Stimulated activated CD4-positive, alpha-beta T cell treated with anti-CD3 and anti-CD28 coated beads, Interleukin-12 subunit alpha, Interleukin-12 subunit beta, amount 100 ng/mL, for 4 hours (primary cell): ENCODE results near the gene PBX1.
"Not testable (repeated sequence)": the region's sequence is repeated elsewhere in the genome, so short reads cannot be mapped to it uniquely, and the experiment has no call there.

Source experiments
- DNase-seq: peaks from one replicate; pipeline ENCODE4 v3.0.0-alpha.2; 2020

PBX1 gene

GRCh38 chr1:164592634-164593033 lies 33.6 kb downstream of the PBX1 start:
- no peak for DNase-seq

- DNase-seq: no peak
Measured at GRCh38 chr1:164595212-164595611, 36.2 kb downstream of the PBX1 start.

GRCh38 chr1:164596172-164596571 lies 37.2 kb downstream of the PBX1 start:
- DNase-seq: no peak

GRCh38 chr1:164598719-164599118 lies 39.7 kb downstream of the PBX1 start:
- no peak for DNase-seq

- no peak for DNase-seq
Measured at GRCh38 chr1:164599272-164599671, 40.3 kb downstream of the PBX1 start.

- no peak for DNase-seq
Measured at GRCh38 chr1:164601399-164602100, 42.6 kb downstream of the PBX1 start.

- no peak for DNase-seq
Measured at GRCh38 chr1:164602101-164602422, 43.1 kb downstream of the PBX1 start.

- DNase-seq: no peak
Measured at GRCh38 chr1:164602480-164603093, 43.6 kb downstream of the PBX1 start.

- DNase-seq: not testable (repeated sequence)
Measured at GRCh38 chr1:164603805-164604204, 44.8 kb downstream of the PBX1 start.

GRCh38 chr1:164604541-164604940 lies 45.6 kb downstream of the PBX1 start:
- DNase-seq: no peak

- DNase-seq: no peak
Measured at GRCh38 chr1:164605254-164606091, 46.5 kb downstream of the PBX1 start.

- no peak for DNase-seq
Measured at GRCh38 chr1:164607351-164607750, 48.4 kb downstream of the PBX1 start.

GRCh38 chr1:164608651-164609057 lies 49.7 kb downstream of the PBX1 start:
- no peak for DNase-seq

GRCh38 chr1:164609089-164609488 lies 50.1 kb downstream of the PBX1 start:
- no peak for DNase-seq

GRCh38 chr1:164610538-164611222 lies 51.7 kb downstream of the PBX1 start:
- DNase-seq: no peak

- DNase-seq: no peak
Measured at GRCh38 chr1:164611754-164612642, 53.0 kb downstream of the PBX1 start.

- no peak for DNase-seq
Measured at GRCh38 chr1:164613176-164613575, 54.2 kb downstream of the PBX1 start.

- DNase-seq: no peak
Measured at GRCh38 chr1:164614316-164614715, 55.3 kb downstream of the PBX1 start.

GRCh38 chr1:164617377-164618201 lies 58.6 kb downstream of the PBX1 start:
- DNase-seq: no peak

GRCh38 chr1:164618202-164618564 lies 59.2 kb downstream of the PBX1 start:
- DNase-seq: no peak

- no peak for DNase-seq
Measured at GRCh38 chr1:164619006-164619784, 60.2 kb downstream of the PBX1 start.
